Ovary (tissue), 3 donors: ENCODE results near the gene ANKMY1.

ENCODE experiments used
- CTCF ChIP-seq, 3 donors: fragments of 450-650 bp in 2 of 3; fragments of 200-600 bp in 1 of 3; IDR thresholded peaks; one replicate each; pipeline versions ENCODE4 v1.5.1 to v1.8.0; 2016 to 2022; ENCODE audit warnings: antibody characterized with exemption in 3 of 3, mild to moderate bottlenecking in 1 of 3
- EP300 ChIP-seq: sonication (generic); formaldehyde crosslinking; IDR thresholded peaks from one replicate; pipeline ENCODE4 v1.6.1; 2017; ENCODE audit warnings: antibody characterized with exemption
- POLR2A ChIP-seq: fragments of 450-650 bp; IDR thresholded peaks from one replicate; pipeline ENCODE4 v1.6.1; 2017; ENCODE audit warnings: antibody characterized with exemption, mild to moderate bottlenecking, moderate library complexity
- donor health status: DM: no; HTN: no; CAD: no.

DNA sequence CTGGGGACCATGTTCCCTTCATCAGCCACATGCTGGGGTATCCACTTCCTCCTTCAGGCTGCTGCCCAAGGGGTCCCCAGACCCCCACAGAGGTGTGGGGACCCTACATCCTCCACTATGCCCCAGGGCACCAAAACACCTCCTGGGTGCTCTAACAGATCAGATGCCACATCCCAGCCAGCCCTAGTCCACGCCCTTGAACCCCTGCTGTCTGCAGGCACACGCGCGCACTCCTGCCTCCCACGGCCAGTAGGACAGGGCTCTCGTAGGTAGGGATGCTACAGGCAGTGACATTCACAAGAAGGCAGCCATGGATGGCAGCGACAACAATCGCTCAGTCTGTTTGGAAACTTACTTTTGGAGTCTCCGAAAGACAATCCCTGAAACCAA is 125.4 kb downstream of the ANKMY1 start:
- TF ChIP-seq POLR2A: no peak
- TF ChIP-seq EP300: no peak
- no peak for TF ChIP-seq CTCF (IDR thresholded peaks at IDR 0.05)
